ENCODE results near the gene SYNE2. TPM values are rescaled to one million over a fixed set of nuclear protein-coding genes. Genes with fewer than 3 reads are reported as not detected.
A peak's percentile ranks its signal among the peaks of the same experiment; 100 is the strongest.

The SYNE2 gene
- total and polyA plus RNA-seq, 10 of the 15 experiments (the other 5 are each of a cell fraction or from before 2014, with no cell fraction given) = 2.1 to 52.7 (median 38.1) TPM

GRCh38 chr14:64196814-64197411, 344.1 kb downstream of the SYNE2 start (continued):
- TF ChIP-seq ZBTB11 (CRISPR knock-in tag; IDR thresholded peaks at IDR 0.05) (no peak), SREBF2 (IDR thresholded peaks at IDR 0.05; ENCODE audit: low read length) (no peak), CREM (IDR thresholded peaks at IDR 0.05; ENCODE audit: low read depth) (peak; percentile 18; the same call in 1 of the 2 replicates), POLR2AphosphoS2 (IDR thresholded peaks at IDR 0.05; ENCODE audit: low read depth, low read length) (no peak), BHLHE40 (IDR thresholded peaks at IDR 0.05; ENCODE audit: borderline replicate concordance in 1 of 2, low read depth in 2 of 2, low read length in 1 of 2) (peak; percentile 7 to 14; a peak in 1 of 4 replicates), ZNF622 (IDR thresholded peaks at IDR 0.05) (no peak), BCL3 (IDR thresholded peaks at IDR 0.05; ENCODE audit: borderline replicate concordance, insufficient read depth, low read depth, low read length, poor library complexity, severe bottlenecking) (no peak), PAX8 (IDR thresholded peaks at IDR 0.05) (no peak), TAF1 (IDR thresholded peaks at IDR 0.05; ENCODE audit: borderline replicate concordance, low read depth, low read length) (no peak), IRF4 (IDR thresholded peaks at IDR 0.05; ENCODE audit: low read depth, low read length) (no peak), FOXK2 (IDR thresholded peaks at IDR 0.05) (no peak), EZH2 (IDR thresholded peaks at IDR 0.05; ENCODE audit: borderline replicate concordance, control insufficient read depth, low read depth, low read length) (no peak), JUNB (IDR thresholded peaks at IDR 0.05) (no peak), FOXM1 (IDR thresholded peaks at IDR 0.05; ENCODE audit: low read depth, low read length) (no peak), RCOR1 (conservative IDR thresholded peaks at IDR 0.05; ENCODE audit: low read depth, low read length) (no peak), STAT3 (IDR thresholded peaks at IDR 0.05; ENCODE audit: low read depth, low read length) (no peak), HDGF (IDR thresholded peaks at IDR 0.05) (no peak), CBFB (IDR thresholded peaks at IDR 0.05; ENCODE audit: low read depth) (no peak), MEF2A (IDR thresholded peaks at IDR 0.05; ENCODE audit: insufficient read depth, low read depth, low read length) (no peak), SIN3A (IDR thresholded peaks at IDR 0.05; ENCODE audit: low read depth, low read length) (no peak), KLF5 (IDR thresholded peaks at IDR 0.05; ENCODE audit: partially characterized antibody) (no peak), ZNF384 (IDR thresholded peaks at IDR 0.05; ENCODE audit: borderline replicate concordance, low read depth, low read length) (no peak), EGR1 (IDR thresholded peaks at IDR 0.05; ENCODE audit: borderline replicate concordance in 1 of 2, low read depth in 2 of 2, low read length in 2 of 2) (no peak), IKZF2 (IDR thresholded peaks at IDR 0.05) (peak; percentile 32 to 36; a peak in 3 of 4 replicates), SKIL (IDR thresholded peaks at IDR 0.05; ENCODE audit: low read depth, poor library complexity, severe bottlenecking) (no peak), HCFC1 (IDR thresholded peaks at IDR 0.05; ENCODE audit: low read length) (no peak), RUNX3 (IDR thresholded peaks at IDR 0.05; ENCODE audit: low read length) (peak; percentile 33; the same call in 1 of the 2 replicates)
